HG02678 (cell line): ENCODE results near the gene PLA2G4A.

Experiments
- ATAC-seq: cut with Tn5 transposase; IDR thresholded peaks from one replicate; pipeline ENCODE4 v1.9.1; 2021; ENCODE audit warnings: mild to moderate bottlenecking, moderate library complexity; ENCODE audit not compliant: unreplicated experiment

Gene PLA2G4A

DNA sequence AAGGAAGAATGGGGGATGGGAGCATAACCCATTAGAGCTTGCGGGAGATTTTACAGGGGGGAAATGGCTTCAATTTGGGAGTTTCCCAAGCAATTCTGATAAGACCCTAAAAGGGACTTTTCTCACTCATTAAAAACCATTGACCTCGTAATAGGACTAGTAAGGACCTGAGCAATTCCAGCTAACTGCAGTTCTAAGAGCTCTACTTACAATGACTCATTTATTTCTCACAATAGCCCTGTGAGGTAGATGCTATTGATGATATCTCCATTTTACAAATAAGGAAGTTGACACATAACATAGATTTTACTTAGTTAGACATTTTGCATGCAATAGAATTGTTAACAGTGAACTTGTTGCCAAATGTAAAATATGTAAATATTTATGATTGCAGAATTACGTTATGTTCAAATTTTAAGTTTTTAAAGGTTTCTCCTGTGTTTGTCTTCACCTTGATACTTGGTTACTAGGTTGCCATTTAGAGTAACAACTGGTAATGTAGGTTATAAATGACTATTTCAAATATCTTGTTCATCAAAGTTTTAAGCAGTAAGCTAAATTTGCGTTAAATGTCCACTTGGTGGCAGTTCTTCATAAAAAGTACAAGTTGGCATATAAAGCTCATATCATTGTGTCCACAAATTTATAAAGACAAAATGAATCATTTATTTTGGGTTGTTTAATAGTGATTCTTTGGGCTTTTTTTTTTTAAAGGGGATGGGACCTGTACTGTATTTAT is 182.0 kb downstream of the PLA2G4A start:
- no peak for ATAC-seq

GRCh38 chr1:187013582-187014200 is 184.9 kb downstream of the PLA2G4A start:
- no peak for ATAC-seq

- ATAC-seq = no peak
Measured at GRCh38 chr1:187018291-187018690, 189.5 kb downstream of the PLA2G4A start.

- ATAC-seq = no peak
Measured at GRCh38 chr1:187027253-187027652, 198.5 kb downstream of the PLA2G4A start.

DNA sequence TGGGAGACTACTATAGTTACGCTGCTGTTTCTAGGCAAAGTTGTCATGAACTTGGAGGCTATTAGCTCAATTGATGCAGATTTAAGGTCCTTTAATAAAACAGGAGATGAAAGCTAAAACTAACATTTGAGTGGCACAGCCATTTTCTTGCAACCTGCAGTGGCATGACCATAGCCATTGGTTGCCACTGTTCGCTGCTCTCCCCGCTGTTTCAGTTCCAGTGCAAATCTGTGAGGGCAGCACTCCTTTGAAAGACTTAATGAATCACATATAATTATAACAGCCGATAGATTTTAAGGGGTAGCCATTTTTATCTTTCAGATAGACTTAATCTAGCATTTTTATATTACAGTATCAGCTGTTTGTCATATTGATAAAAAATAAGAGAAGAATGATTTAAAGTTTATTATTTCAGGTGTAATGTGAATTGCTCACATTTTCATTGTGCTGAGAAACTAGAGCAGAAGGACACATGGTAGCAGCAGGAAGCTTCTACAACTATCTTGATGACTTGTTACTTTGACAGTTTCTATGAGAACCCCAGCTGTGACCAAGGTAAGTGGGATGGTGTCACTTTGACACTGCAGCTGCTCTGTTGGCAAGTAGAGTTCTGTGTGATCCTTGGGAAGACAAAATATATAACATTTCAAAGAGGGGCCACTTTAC is 203.7 kb downstream of the PLA2G4A start:
- ATAC-seq = no peak

DNA sequence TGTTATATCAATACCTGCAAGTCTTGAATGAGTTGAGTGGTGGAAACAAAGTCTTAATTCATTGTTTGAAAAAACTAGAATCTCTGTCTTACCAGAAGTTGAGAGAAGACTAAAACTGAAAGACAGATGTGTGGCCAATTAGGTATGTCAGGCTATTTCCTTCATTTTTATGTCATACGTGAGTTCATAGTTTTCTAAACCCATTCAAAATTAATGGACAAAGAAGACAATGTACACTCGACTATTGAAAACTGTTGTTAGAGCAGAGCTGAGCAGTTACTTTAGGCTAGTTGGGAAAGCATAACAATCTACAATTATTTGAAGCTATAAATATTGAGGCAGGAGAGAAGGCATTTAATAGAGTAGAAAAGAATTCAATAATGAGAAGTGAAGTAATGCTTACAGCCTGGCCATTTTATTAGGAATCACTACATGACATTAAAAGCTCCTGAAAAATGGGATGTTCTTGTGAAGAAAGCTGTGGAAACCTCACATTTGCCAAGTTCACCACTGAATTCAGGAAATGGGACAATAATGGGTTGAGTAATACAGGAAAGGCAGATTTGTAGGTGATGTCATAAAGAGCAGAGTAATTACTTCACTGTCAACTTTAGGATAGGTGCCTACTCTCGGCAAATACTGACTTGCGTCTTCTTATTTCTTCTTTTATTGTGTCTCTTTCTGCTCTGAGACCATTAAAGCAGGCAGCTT is 204.4 kb downstream of the PLA2G4A start:
- ATAC-seq = no peak

DNA sequence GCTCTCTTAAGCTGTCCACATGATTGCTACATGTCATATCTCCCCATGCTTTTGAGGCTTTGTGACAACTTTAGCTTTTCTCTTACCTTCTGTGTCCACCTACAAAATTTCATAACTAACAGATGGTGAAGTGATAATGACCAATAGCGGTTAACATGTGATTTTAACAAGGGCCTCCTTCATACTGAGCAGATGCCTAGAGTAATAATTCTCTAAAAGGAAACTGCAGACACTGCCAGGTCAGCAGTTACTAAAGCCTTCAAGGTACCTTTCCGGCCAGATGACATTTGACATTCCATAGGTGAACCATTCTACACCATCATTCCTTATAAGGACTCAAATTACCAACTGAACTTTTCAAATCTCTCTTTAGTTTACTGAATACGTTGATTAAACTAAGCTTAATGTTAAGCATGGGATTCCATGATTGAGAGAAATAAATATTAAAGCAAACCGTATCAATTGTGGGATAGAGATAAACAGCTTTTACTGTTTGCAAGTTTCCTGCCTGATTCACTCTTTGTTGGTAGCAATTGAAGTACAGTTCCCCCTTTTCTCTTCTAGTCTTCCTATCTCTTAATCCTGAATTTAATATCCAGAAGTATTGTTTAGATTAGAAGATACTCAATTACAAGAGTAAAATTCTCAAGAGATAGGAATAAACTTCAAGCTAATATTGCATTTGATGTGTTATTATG is 205.1 kb downstream of the PLA2G4A start:
- no peak for ATAC-seq

DNA sequence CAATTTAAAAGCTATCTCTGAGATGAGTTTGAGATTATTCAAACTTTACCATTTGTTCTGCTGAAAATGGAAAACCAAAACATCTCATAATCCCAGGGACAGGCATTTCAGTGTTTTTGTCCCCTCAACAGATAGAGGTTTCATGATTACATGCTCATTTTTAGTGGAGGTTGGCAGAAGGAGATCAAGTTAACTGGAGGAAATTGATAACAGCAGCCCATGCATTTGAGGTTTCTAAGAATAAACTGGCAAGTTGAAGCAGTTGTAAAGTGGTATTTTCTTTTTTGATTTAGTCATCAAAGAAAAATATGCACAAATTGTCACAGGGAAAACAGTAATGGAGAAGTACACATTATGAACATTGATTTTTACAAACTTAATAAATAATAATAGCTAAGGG is 205.8 kb downstream of the PLA2G4A start:
- ATAC-seq = no peak

DNA sequence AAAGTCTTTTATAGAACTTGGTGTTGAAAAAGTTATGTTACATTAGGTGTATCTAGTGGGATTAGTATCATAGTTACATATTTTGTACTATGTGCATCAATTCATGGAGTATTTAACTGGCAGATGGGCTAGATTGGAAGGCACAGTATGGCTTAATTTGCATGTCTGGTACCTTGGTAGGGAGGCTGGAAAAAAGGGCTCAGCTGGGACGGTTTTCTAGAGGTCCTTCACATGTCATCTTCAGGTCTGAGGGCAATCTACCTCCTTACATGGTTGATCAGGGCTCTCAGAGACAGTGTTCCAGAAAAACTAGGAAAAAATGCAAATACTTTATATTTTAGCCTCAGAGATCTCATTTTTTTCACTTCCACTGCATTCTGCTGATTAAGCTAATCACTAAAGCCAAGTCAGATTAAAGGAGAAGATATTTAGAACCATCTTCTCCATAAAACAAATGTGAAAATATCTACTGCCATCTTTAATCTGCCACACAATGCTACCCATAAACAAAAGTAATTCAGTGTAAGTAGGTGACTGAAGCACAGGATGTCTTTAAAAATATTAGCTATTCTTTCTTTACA is 209.3 kb downstream of the PLA2G4A start:
- ATAC-seq = no peak
